ENCODE results near the gene SDHA. TPM values are rescaled to one million over a fixed set of nuclear protein-coding genes. Genes with fewer than 3 reads are reported as not detected.
"Not testable (repeated sequence)": the region's sequence is repeated elsewhere in the genome, so short reads cannot be mapped to it uniquely, and the experiment has no call there.

The SDHA gene
- total and polyA plus RNA-seq, 4 donors, result 60.0 to 105 (median 91.4) TPM

DNA sequence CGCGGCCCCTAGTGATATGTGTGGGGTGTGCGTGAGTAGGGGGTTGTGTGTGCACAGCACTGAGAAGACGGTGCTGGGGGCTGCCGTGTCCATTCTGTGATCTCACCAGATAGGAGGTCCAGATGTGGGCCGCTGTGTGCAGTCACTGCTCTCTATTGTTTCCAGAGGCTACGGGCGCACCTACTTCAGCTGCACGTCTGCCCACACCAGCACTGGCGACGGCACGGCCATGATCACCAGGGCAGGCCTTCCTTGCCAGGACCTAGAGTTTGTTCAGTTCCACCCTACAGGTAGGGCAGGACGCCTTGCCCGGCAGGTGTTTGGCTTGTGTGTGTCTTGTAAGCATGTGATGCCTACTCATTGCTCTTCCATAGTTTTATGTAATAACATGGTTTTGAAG lies 12.6 kb downstream of the SDHA start:
- TF ChIP-seq, protein P1, sequence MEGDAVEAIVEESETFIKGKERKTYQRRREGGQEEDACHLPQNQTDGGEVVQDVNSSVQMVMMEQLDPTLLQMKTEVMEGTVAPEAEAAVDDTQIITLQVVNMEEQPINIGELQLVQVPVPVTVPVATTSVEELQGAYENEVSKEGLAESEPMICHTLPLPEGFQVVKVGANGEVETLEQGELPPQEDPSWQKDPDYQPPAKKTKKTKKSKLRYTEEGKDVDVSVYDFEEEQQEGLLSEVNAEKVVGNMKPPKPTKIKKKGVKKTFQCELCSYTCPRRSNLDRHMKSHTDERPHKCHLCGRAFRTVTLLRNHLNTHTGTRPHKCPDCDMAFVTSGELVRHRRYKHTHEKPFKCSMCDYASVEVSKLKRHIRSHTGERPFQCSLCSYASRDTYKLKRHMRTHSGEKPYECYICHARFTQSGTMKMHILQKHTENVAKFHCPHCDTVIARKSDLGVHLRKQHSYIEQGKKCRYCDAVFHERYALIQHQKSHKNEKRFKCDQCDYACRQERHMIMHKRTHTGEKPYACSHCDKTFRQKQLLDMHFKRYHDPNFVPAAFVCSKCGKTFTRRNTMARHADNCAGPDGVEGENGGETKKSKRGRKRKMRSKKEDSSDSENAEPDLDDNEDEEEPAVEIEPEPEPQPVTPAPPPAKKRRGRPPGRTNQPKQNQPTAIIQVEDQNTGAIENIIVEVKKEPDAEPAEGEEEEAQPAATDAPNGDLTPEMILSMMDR (IDR thresholded peaks at IDR 0.05; ENCODE audit: control extremely low read depth, extremely low read depth), result no peak
- H3K9me3 ChIP-seq (ENCODE audit: control insufficient read depth in 4 of 4, insufficient read depth in 3 of 4, low read length in 3 of 4), result no peaks in the 10 kb centered on the region
- WGBS, 2 donors, result 94 to 96% methylated on average over 14 of the region's 14 CpGs
- H3K27me3 ChIP-seq (ENCODE audit: control insufficient read depth in 3 of 3, insufficient read depth in 3 of 3, low read length in 2 of 3), result no peaks in the 10 kb centered on the region
- H3K9ac ChIP-seq (ENCODE audit: insufficient read depth in 1 of 2, low read length in 2 of 2), result no peak overlapping the region
- DNase-seq, result no peak
- H3K36me3 ChIP-seq (ENCODE audit: control insufficient read depth in 4 of 4, insufficient read depth in 4 of 4, low read length in 4 of 4), result peaks cover 21 to 50% (median 30%) of the 10 kb centered on the region in 4 donors
- ATAC-seq (ENCODE audit: insufficient read depth, low FRiP score), result no peak
- H3K4me3 ChIP-seq, result no peak overlapping the region
- H3K27ac ChIP-seq (ENCODE audit: low read depth in 1 of 2, low read length in 1 of 2), result no peak overlapping the region
- H3K4me1 ChIP-seq (ENCODE audit: control insufficient read depth in 5 of 5, insufficient read depth in 5 of 5, low read length in 5 of 5), result no peaks in the 10 kb centered on the region

DNA sequence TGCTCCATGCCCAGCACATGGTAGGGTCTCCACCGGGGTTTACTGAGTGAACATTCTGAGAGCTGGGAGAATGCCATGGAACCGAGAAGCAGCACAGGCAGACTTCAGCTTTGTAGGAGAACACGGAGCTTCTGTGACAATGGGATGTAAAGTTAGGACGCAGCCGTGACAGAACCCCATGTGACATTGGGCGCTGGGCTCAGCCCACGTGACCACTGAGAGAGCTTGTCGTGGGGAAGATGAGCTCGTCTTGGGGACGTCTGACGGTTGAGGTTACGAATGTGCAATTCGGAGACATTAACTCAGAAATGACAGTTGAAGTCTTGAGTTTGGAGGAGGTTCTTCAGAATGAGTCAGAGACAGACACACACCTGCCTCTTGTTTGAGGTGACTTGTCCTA lies 13.5 kb downstream of the SDHA start:
- no peak for ATAC-seq (ENCODE audit: insufficient read depth, low FRiP score)
- H3K27me3 ChIP-seq (ENCODE audit: control insufficient read depth in 3 of 3, insufficient read depth in 3 of 3, low read length in 2 of 3), result no peaks in the 10 kb centered on the region
- 85 to 87% methylated on average over 13 of the region's 13 CpGs for WGBS, 2 donors

GRCh38 chr5:233426-233825 lies 15.3 kb downstream of the SDHA start:
- H3K27me3 ChIP-seq (ENCODE audit: control insufficient read depth in 3 of 3, insufficient read depth in 3 of 3, low read length in 2 of 3); H3K4me3 ChIP-seq; H3K9ac ChIP-seq (ENCODE audit: insufficient read depth in 1 of 2, low read length in 2 of 2); H3K9me3 ChIP-seq (ENCODE audit: control insufficient read depth in 4 of 4, insufficient read depth in 3 of 4, low read length in 3 of 4); ATAC-seq (ENCODE audit: insufficient read depth, low FRiP score); DNase-seq; H3K4me1 ChIP-seq (ENCODE audit: control insufficient read depth in 5 of 5, insufficient read depth in 5 of 5, low read length in 5 of 5); H3K27ac ChIP-seq (ENCODE audit: low read depth in 1 of 2, low read length in 1 of 2): not testable (repeated sequence)
- whole genome bisulfite sequencing, 2 donors, result 94 to 97% methylated on average over 20 of the region's 20 CpGs
- H3K36me3 ChIP-seq (ENCODE audit: control insufficient read depth in 4 of 4, insufficient read depth in 4 of 4, low read length in 4 of 4), result peaks cover 9 to 40% (median 21%) of the 10 kb centered on the region in 4 donors

More for the DNA sequence above, 13.5 kb downstream of the SDHA start:
- H3K9ac ChIP-seq (ENCODE audit: insufficient read depth in 1 of 2, low read length in 2 of 2), result no peak overlapping the region
- H3K9me3 ChIP-seq (ENCODE audit: control insufficient read depth in 4 of 4, insufficient read depth in 3 of 4, low read length in 3 of 4), result no peaks in the 10 kb centered on the region
- H3K36me3 ChIP-seq (ENCODE audit: control insufficient read depth in 4 of 4, insufficient read depth in 4 of 4, low read length in 4 of 4), result peaks cover 13 to 47% (median 26%) of the 10 kb centered on the region in 4 donors
- no peak overlapping the region for H3K27ac ChIP-seq (ENCODE audit: low read depth in 1 of 2, low read length in 1 of 2)
- H3K4me3 ChIP-seq, result no peak overlapping the region
- DNase-seq, result no peak
- no peaks in the 10 kb centered on the region for H3K4me1 ChIP-seq (ENCODE audit: control insufficient read depth in 5 of 5, insufficient read depth in 5 of 5, low read length in 5 of 5)
- TF ChIP-seq, protein P1 (IDR thresholded peaks at IDR 0.05; ENCODE audit: control extremely low read depth, extremely low read depth), result no peak

DNA sequence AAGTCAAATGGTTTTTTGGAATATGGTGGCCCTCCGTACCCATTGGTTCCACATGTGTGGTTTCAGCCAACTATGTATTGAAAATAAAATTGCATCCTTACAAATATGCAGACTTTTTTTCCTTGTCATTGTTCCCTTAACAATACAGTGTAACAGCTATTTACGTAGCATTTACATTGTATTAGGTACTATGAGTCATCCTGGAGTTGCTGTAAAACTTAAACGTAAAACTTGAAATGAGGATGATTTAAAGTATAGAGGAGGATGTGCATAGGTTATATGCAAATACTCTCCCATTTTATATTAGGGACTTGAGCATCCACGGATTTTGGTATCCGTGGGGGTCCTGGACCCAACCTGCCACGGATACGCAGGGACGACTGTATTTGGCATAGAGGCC lies 16.3 kb downstream of the SDHA start:
- no peaks in the 10 kb centered on the region for H3K4me1 ChIP-seq (ENCODE audit: control insufficient read depth in 5 of 5, insufficient read depth in 5 of 5, low read length in 5 of 5)
- DNase-seq (no peak), ATAC-seq (ENCODE audit: insufficient read depth, low FRiP score) (no peak)
- H3K4me3 ChIP-seq, result no peak overlapping the region
- 86 to 94% methylated on average over 8 of the region's 8 CpGs for WGBS, 2 donors
- H3K27me3 ChIP-seq (ENCODE audit: control insufficient read depth in 3 of 3, insufficient read depth in 3 of 3, low read length in 2 of 3), result no peaks in the 10 kb centered on the region
- peaks cover 6 to 39% (median 17%) of the 10 kb centered on the region in 4 donors for H3K36me3 ChIP-seq (ENCODE audit: control insufficient read depth in 4 of 4, insufficient read depth in 4 of 4, low read length in 4 of 4)
- H3K9me3 ChIP-seq (ENCODE audit: control insufficient read depth in 4 of 4, insufficient read depth in 3 of 4, low read length in 3 of 4), result no peaks in the 10 kb centered on the region
- H3K9ac ChIP-seq (ENCODE audit: insufficient read depth in 1 of 2, low read length in 2 of 2), result no peak overlapping the region
- TF ChIP-seq, protein P1 (IDR thresholded peaks at IDR 0.05; ENCODE audit: control extremely low read depth, extremely low read depth), result no peak
- H3K27ac ChIP-seq (ENCODE audit: low read depth in 1 of 2, low read length in 1 of 2), result no peak overlapping the region

DNA sequence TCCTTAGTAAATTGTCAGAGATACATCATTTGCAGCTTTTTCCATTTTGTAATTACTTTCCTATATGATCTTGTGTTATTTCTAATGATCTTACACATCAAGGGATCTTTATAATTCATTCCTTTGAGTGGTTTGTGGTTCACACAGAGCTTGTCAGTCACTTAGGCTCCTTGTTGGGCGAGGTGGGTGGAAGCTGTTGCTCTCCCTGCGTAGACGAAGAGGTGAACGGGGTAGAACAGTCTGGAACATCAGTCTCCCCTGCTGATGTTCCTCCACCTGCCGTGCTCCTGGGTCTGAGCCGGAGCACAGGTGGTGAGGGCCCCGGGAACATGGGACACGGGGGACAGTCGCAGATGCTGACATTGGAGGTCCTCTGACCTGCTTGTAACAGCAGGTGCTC lies 17.4 kb downstream of the SDHA start:
- not testable (repeated sequence) for H3K27ac ChIP-seq (ENCODE audit: low read depth in 1 of 2, low read length in 1 of 2); DNase-seq; H3K9ac ChIP-seq (ENCODE audit: insufficient read depth in 1 of 2, low read length in 2 of 2); H3K27me3 ChIP-seq (ENCODE audit: control insufficient read depth in 3 of 3, insufficient read depth in 3 of 3, low read length in 2 of 3); H3K9me3 ChIP-seq (ENCODE audit: control insufficient read depth in 4 of 4, insufficient read depth in 3 of 4, low read length in 3 of 4); ATAC-seq (ENCODE audit: insufficient read depth, low FRiP score); H3K4me3 ChIP-seq; H3K4me1 ChIP-seq (ENCODE audit: control insufficient read depth in 5 of 5, insufficient read depth in 5 of 5, low read length in 5 of 5)
- 94 to 98% methylated on average over 7 of the region's 9 CpGs for WGBS, 2 donors
- H3K36me3 ChIP-seq (ENCODE audit: control insufficient read depth in 4 of 4, insufficient read depth in 4 of 4, low read length in 4 of 4), result peaks cover 12 to 40% (median 15%) of the 10 kb centered on the region in 4 donors

GRCh38 chr5:237931-238330 lies 19.8 kb downstream of the SDHA start:
- not testable (repeated sequence) for H3K4me3 ChIP-seq; H3K27me3 ChIP-seq (ENCODE audit: control insufficient read depth in 3 of 3, insufficient read depth in 3 of 3, low read length in 2 of 3); H3K9ac ChIP-seq (ENCODE audit: insufficient read depth in 1 of 2, low read length in 2 of 2); DNase-seq; H3K9me3 ChIP-seq (ENCODE audit: control insufficient read depth in 4 of 4, insufficient read depth in 3 of 4, low read length in 3 of 4); ATAC-seq (ENCODE audit: insufficient read depth, low FRiP score); H3K27ac ChIP-seq (ENCODE audit: low read depth in 1 of 2, low read length in 1 of 2); H3K4me1 ChIP-seq (ENCODE audit: control insufficient read depth in 5 of 5, insufficient read depth in 5 of 5, low read length in 5 of 5)
- WGBS, 2 donors, result 98 to 99% methylated on average over 8 of the region's 8 CpGs
- H3K36me3 ChIP-seq (ENCODE audit: control insufficient read depth in 4 of 4, insufficient read depth in 4 of 4, low read length in 4 of 4), result peaks cover 9 to 37% (median 30%) of the 10 kb centered on the region in 4 donors
